Activated naive CD4-positive, alpha-beta T cell treated with anti-CD3 and anti-CD28 coated beads for 36 hours (primary cell): ENCODE results near the gene DOK6. TPM values are rescaled to one million over a fixed set of nuclear protein-coding genes. Genes with fewer than 3 reads are reported as not detected.

ENCODE experiments used
- CTCF ChIA-PET: fragments of 350-600 bp; sonication (Branson Sonifier 250); formaldehyde crosslinking; loops from one replicate; lab custom pipeline; 2021; ENCODE audit warnings: antibody characterized with exemption; lab: Charles Lee
- DNase-seq: peaks from one replicate; pipeline ENCODE4 v3.0.0-alpha.2; 2020
- H3K27ac Mint-ChIP-seq: one replicate; pipeline ENCODE4 v1.8.0; 2021; ENCODE audit warnings: mild to moderate bottlenecking, mixed read lengths
- H3K27me3 Mint-ChIP-seq: one replicate; pipeline ENCODE4 v1.8.0; 2021; ENCODE audit warnings: low read depth, mixed read lengths
- H3K36me3 Mint-ChIP-seq: one replicate; pipeline ENCODE4 v1.8.0; 2021; ENCODE audit warnings: low read depth, mixed read lengths
- H3K4me1 Mint-ChIP-seq: one replicate; pipeline ENCODE4 v1.8.0; 2021; ENCODE audit warnings: low read depth, mixed read lengths
- H3K4me3 Mint-ChIP-seq: one replicate; pipeline ENCODE4 v1.8.0; 2021; ENCODE audit warnings: mild to moderate bottlenecking, moderate library complexity, mixed read lengths
- H3K9me3 Mint-ChIP-seq: one replicate; pipeline ENCODE4 v1.8.0; 2021; ENCODE audit warnings: mixed read lengths
- intact Hi-C: fragments of 100-400 bp; cut with micrococcal nuclease; formaldehyde crosslinking; loops from one replicate; pipeline ENCODE4 v1.15.1; 2023
- total RNA-seq, 2 experiments: library from RNA; stranded (reverse); gene quantifications; one replicate each; pipeline ENCODE4 v1.2.3, GENCODE V29; 2021

The DOK6 gene
- total RNA-seq, 2 experiments from 2014 or later = not detected

DNA sequence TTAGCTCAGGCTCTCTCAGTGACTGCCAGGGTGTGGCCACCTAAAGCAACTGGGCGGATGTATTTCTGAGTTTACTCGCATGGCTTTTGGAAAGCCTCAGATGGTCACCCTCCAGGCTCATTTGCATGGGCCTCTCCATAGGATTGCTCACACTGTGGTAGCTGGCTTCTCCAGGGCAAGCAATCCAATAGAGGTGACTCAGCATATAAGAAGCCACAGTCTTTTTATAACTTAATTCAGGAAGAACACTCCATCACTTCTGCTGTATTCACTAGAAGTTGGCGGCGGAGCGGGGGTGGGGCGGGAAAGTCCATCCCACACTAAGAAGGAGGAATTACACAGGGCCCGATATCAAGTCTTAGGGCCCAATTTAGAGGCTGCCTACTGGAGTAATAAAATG, 3.6 kb upstream of the DOK6 start:
- Mint-ChIP-seq H3K27me3 (peaks cover 37% of the 10 kb centered on the region), H3K27ac (no peak overlapping the region), H3K9me3 (no peaks in the 10 kb centered on the region), H3K36me3 (no peaks in the 10 kb centered on the region), H3K4me1 (peaks cover 13% of the 10 kb centered on the region), H3K4me3 (no peak overlapping the region)
- CTCF ChIA-PET = interaction anchor here (0.7 kb wide), 1 partner anchor 317 kb away, joined by 3 read pairs; no protein-coding TSS in a partner anchor
- DNase-seq = no peak
- intact Hi-C loops = no loop called here

DNA sequence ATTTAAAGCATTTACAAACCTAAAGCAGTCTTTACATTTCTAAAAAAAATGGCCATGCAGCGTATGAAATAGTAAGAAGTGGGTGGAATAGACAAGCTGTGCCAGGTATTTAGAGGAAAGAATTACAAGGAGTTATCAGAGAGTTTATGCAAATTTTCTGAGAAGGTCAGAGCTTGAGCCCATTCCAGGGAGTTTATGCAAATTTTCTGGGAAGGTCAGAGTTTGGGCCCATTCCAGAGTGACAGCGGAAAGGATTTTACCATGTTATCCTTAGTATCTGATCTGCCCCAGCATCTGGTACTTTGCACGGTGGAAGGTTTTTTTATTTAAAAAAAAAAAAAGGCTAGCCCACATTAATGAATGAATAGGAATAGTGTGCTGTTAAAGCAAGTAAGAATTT, 1.4 kb upstream of the DOK6 start:
- H3K27me3 Mint-ChIP-seq = peaks cover 51% of the 10 kb centered on the region

DNA sequence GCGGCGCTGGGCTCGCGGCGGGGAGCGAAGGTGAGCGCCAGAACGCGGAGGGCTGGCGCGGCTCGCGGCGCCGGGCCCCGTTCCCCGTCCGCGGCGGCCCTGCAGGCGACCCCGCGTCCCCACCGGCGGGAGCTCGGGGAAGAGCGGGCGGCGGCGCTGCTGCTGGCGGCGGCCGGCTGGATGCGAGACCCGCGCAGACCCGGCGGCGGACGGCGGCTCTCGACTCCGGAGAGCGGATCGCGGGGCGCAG, 213 bp downstream of the DOK6 start:
- H3K9me3 Mint-ChIP-seq = no peaks in the 10 kb centered on the region
- H3K4me1 Mint-ChIP-seq = peaks cover 15% of the 10 kb centered on the region
- H3K27ac Mint-ChIP-seq = no peak overlapping the region
- H3K36me3 Mint-ChIP-seq = no peaks in the 10 kb centered on the region
- no peak for DNase-seq
- CTCF ChIA-PET = no interaction called here
- intact Hi-C loops = no loop called here
- peaks cover 49% of the 10 kb centered on the region for H3K27me3 Mint-ChIP-seq
- peak overlapping the region; percentile 37 for H3K4me3 Mint-ChIP-seq

More for the DNA sequence above, 1.4 kb upstream of the DOK6 start:
- H3K4me3 Mint-ChIP-seq = no peak overlapping the region
- no peak overlapping the region for H3K27ac Mint-ChIP-seq
- CTCF ChIA-PET = interaction anchor here (0.6 kb wide), 2 partner anchors 40 to 135 kb away, joined by 3 to 4 read pairs; no protein-coding TSS in a partner anchor
- H3K36me3 Mint-ChIP-seq = no peaks in the 10 kb centered on the region
- DNase-seq = no peak
- intact Hi-C loops = no loop called here
- no peaks in the 10 kb centered on the region for H3K9me3 Mint-ChIP-seq
- peaks cover 15% of the 10 kb centered on the region for H3K4me1 Mint-ChIP-seq

DNA sequence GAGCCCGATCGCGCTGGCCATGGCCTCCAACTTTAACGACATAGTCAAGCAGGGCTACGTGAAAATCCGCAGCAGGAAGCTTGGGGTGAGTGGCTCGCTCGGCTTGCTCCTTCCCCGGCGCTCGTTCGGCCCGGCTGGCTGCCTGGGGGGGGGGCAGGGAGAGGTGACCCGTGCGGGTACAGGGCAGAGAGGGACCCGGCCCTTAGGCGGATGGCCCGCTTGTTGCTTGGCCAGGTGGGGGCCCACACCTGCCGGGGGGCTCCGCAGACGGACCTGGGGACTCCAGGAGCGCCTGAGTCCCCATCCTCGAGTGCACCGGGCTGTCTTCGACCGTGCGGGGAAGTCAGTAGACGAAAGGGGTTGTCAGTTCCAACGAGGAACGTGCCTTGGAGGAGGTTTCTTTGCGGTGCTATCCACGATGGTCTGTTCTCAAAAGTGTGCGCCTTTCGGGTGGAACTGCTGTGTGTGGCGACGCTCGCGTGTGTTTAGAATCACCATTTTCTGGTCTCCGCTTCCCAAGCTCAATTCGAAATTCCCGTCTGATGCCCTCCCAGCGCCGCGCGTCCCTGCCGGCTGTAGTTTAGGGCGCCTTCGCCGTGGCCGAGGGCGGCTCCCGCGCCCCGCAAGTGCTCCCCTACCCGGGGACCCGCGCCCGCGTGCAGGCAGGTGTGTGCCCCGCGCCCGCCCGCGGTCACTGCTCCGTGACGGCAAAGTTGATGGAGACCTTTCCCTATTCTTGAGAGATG, 711 bp downstream of the DOK6 start:
- H3K9me3 Mint-ChIP-seq = no peaks in the 10 kb centered on the region
- peak overlapping the region; percentile 37 for H3K4me3 Mint-ChIP-seq
- CTCF ChIA-PET = no interaction called here
- DNase-seq = no peak
- intact Hi-C loops = no loop called here
- peaks cover 52% of the 10 kb centered on the region for H3K27me3 Mint-ChIP-seq
- H3K27ac Mint-ChIP-seq = no peak overlapping the region
- H3K4me1 Mint-ChIP-seq = peaks cover 15% of the 10 kb centered on the region
- no peaks in the 10 kb centered on the region for H3K36me3 Mint-ChIP-seq

DNA sequence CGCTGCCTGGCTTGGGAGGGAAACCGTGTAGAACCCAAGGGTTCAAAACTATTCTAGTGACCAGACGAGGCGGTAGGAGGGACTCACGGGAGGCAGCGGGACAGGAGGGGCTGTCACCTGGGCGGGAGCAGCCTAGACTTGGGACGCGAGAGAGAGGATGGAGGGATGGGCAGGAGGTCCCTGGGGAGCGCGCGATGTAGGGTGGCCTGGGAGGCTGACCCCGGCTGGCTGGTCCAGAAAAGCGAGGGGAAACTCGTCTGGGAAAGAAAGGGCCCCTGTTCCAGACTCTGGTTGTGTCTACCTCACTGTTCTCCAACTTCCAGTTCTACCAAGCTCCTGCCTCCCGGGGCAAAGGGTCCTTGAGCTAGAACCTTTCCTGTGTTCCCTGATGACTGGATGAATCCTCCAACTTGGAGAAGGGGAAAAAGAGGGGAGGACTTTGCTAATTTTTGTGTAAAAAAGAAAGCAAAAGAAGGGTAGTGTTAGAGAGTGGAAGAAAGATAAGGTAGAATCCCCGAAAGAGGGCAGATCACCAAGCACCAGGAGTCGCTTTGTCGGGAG, 1.4 kb downstream of the DOK6 start:
- intact Hi-C loops = no loop called here
- H3K4me1 Mint-ChIP-seq = peaks cover 15% of the 10 kb centered on the region
- DNase-seq = no peak
- no peaks in the 10 kb centered on the region for H3K9me3 Mint-ChIP-seq
- CTCF ChIA-PET = no interaction called here
- peak overlapping the region; percentile 6 for H3K4me3 Mint-ChIP-seq
- no peak overlapping the region for H3K27ac Mint-ChIP-seq
- H3K36me3 Mint-ChIP-seq = no peaks in the 10 kb centered on the region
- peaks cover 53% of the 10 kb centered on the region for H3K27me3 Mint-ChIP-seq

DNA sequence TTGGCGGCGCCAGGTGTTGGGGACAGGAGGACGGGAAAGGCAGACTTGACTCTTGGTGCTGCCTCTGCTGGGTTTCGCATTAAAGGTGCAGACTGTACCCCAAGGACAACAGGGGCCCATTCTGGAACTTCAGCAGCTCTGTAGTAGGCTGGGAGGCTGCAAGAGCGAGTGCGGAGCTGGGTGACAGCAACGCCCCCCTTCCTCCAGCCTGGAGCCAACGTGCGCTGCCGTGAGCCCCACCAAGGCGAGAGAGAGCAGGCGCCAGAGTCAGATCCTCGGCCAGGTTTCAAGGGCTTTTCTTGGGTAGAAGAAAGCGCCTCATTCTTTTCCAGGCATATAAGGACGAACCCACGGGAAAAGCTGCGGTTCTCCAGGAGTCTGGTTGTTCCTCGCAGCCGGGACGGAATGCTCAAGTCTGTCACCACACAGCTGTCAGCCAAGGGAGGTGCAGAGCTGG, 1.9 kb downstream of the DOK6 start:
- CTCF ChIA-PET = no interaction called here
- Mint-ChIP-seq H3K4me1 (peaks cover 15% of the 10 kb centered on the region), H3K27me3 (peaks cover 52% of the 10 kb centered on the region), H3K9me3 (no peaks in the 10 kb centered on the region), H3K27ac (no peak overlapping the region), H3K4me3 (no peak overlapping the region), H3K36me3 (no peaks in the 10 kb centered on the region)
- no peak for DNase-seq
- intact Hi-C loops = no loop called here

DNA sequence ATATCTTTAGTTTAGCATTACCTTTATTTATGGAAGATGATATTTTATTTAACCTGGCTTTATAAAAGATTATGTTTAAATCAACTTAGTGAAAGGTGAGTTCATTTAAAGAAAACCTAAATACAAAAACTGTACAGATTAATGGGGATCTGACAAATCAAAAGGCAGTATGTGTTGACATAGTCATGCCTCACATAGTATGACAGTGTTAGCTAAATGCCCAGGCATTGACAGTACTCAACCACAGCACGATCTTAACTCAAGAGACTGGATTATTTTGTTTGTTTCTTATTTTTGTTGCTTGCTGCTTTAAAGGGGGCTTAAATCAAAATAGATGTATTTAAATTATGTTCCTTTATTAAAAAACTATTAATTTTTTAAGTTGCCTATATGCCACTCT, 7.8 kb downstream of the DOK6 start:
- no peak overlapping the region for H3K4me3 Mint-ChIP-seq
- no peaks in the 10 kb centered on the region for H3K4me1 Mint-ChIP-seq
- H3K27ac Mint-ChIP-seq = no peak overlapping the region
- DNase-seq = no peak
- intact Hi-C loops = no loop called here
- H3K36me3 Mint-ChIP-seq = no peaks in the 10 kb centered on the region
- no peaks in the 10 kb centered on the region for H3K9me3 Mint-ChIP-seq
- CTCF ChIA-PET = no interaction called here
- H3K27me3 Mint-ChIP-seq = peaks cover 20% of the 10 kb centered on the region

DNA sequence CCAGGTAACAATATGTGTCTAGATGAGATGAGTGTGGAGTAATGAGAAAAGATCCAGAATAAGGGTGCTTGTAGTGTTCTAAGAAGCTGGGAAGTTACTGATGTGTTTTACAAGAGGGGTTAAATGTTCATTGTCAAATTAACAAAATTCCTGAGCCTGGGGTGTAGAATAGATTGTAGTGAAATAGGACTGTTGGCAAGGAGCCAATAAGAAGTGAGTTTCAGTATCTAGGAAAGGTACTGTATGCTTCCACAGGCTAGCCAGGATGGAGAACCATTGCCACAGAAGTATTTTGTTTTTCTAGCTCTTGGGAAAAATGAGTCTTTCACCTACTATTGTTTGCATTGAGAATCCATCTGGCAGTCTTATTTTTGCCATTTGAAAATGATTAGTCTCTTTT, 10.5 kb downstream of the DOK6 start:
- Mint-ChIP-seq H3K4me3 (no peak overlapping the region), H3K27me3 (peaks cover 15% of the 10 kb centered on the region), H3K27ac (no peak overlapping the region), H3K4me1 (no peaks in the 10 kb centered on the region), H3K9me3 (no peaks in the 10 kb centered on the region), H3K36me3 (no peaks in the 10 kb centered on the region)
- CTCF ChIA-PET = no interaction called here
- DNase-seq = no peak
- intact Hi-C loops = no loop called here

DNA sequence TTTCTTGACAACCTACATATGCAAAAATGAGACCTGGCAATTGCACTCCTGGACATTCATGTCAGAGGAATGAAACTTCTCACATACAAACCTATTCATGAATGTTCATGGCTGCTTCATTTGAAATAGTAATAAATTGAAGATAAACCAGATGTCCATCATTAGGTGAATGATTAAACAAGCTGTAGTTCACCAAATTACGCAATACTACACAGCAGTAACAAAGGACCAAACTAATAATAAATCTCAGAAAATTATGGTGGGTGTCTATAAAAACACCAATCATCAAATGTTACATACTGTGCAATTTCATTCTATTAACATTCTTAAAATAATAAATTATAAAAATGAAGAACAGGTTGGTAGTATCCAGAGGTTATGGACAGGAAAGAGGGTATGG, 13.5 kb downstream of the DOK6 start:
- Mint-ChIP-seq H3K9me3 (no peaks in the 10 kb centered on the region), H3K4me1 (no peaks in the 10 kb centered on the region), H3K4me3 (no peak overlapping the region), H3K27ac (no peak overlapping the region), H3K36me3 (no peaks in the 10 kb centered on the region), H3K27me3 (peaks cover 8% of the 10 kb centered on the region)
- intact Hi-C loops = no loop called here
- CTCF ChIA-PET = no interaction called here
- no peak for DNase-seq

DNA sequence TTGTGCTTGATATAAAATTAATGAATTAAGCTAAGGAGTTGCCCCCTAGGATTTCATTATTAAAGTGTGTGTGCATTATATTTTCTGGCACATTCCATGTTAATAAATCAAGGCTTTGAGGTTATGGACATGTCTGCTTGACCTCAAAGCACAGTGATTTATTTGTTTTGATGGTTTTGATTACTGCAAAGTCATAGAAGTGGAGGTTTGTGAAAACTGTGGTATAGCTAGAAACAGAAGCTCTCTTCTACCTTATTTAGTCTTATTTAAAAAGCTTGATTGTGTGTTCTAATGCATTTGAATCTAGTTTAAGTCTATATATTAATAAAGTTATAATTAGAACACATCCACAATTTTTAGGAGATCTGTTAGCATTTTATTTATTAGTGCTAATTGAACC, 32.2 kb downstream of the DOK6 start:
- CTCF ChIA-PET = no interaction called here
- intact Hi-C loops = no loop called here
- Mint-ChIP-seq H3K27me3 (peaks cover 7% of the 10 kb centered on the region), H3K4me3 (no peak overlapping the region), H3K4me1 (no peaks in the 10 kb centered on the region), H3K9me3 (no peaks in the 10 kb centered on the region), H3K27ac (no peak overlapping the region), H3K36me3 (no peaks in the 10 kb centered on the region)
- DNase-seq = no peak

DNA sequence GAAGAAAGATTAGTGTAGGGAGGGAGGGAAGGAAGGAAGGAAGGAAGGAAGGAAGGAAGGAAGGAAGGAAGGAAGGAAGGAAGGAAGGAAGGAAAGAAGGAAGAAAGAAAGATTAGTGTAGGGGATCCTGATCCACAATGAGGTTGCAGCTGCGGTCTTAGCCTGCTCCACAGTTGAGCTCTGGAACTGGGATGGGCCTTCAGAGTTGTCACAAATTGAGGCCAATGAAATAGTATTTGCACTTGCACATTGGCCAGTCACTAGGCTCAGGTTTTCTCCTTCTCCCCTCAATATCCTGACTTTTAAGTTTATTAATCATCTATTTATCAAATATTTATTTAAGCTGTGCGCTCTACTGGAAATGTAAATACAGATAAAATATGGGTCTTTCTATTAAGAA, 34.3 kb downstream of the DOK6 start:
- CTCF ChIA-PET = no interaction called here
- Mint-ChIP-seq H3K9me3 (peaks cover 2% of the 10 kb centered on the region), H3K4me1 (no peaks in the 10 kb centered on the region), H3K27ac (no peak overlapping the region), H3K27me3 (peaks cover 7% of the 10 kb centered on the region), H3K4me3 (no peak overlapping the region), H3K36me3 (no peaks in the 10 kb centered on the region)
- DNase-seq = no peak
- intact Hi-C loops = no loop called here

DNA sequence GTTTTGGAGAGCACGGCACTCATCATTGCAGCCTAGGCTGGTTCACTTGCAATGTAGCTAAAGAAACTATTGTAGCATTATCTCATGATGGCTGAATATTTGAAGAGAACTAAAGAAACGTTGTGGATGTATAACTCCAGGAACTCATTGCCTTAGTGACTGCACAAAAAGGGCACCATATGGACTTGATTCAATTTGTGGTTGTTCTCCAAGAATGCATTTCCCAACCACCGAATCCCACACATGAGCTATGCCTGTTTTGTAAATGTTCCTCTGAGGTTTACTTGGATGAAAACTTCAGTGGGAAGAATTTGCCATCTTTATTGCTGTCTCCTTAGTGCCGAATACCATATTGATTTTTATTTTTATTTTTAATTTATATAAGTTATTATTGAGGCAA, 43.5 kb downstream of the DOK6 start:
- peaks cover 9% of the 10 kb centered on the region for H3K27me3 Mint-ChIP-seq
- DNase-seq = no peak
- no peaks in the 10 kb centered on the region for H3K4me1 Mint-ChIP-seq
- H3K36me3 Mint-ChIP-seq = no peaks in the 10 kb centered on the region
- H3K27ac Mint-ChIP-seq = no peak overlapping the region
- intact Hi-C loops = no loop called here
- no peaks in the 10 kb centered on the region for H3K9me3 Mint-ChIP-seq
- CTCF ChIA-PET = no interaction called here
- H3K4me3 Mint-ChIP-seq = no peak overlapping the region

DNA sequence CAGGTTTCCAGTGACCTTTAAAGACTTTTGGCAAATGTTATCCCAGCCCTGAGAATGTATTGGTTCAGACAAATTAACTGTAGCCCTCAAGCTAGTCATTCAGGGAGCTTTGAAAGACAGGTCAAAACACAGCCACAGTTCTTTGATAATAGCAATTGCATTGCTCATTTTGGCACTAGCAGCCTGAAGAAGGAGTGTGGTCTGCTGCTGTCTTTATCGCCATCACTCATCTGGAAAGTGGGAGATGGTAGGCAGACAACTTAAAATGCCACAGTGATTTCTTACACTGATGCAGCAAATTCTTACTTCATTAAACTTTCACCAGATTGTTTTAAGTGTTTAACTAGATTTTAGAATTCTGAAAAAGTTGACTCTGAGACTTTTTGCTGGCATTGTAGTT, 47.2 kb downstream of the DOK6 start:
- Mint-ChIP-seq H3K9me3 (no peaks in the 10 kb centered on the region), H3K27me3 (peaks cover 9% of the 10 kb centered on the region)
- intact Hi-C loops = no loop called here

More for the DNA sequence above, 47.2 kb downstream of the DOK6 start:
- Mint-ChIP-seq H3K27ac (no peak overlapping the region), H3K4me1 (no peaks in the 10 kb centered on the region), H3K4me3 (no peak overlapping the region), H3K36me3 (no peaks in the 10 kb centered on the region)
- DNase-seq = no peak
- CTCF ChIA-PET = no interaction called here
